ENCODE data around the gene NFATC1.

DNA sequence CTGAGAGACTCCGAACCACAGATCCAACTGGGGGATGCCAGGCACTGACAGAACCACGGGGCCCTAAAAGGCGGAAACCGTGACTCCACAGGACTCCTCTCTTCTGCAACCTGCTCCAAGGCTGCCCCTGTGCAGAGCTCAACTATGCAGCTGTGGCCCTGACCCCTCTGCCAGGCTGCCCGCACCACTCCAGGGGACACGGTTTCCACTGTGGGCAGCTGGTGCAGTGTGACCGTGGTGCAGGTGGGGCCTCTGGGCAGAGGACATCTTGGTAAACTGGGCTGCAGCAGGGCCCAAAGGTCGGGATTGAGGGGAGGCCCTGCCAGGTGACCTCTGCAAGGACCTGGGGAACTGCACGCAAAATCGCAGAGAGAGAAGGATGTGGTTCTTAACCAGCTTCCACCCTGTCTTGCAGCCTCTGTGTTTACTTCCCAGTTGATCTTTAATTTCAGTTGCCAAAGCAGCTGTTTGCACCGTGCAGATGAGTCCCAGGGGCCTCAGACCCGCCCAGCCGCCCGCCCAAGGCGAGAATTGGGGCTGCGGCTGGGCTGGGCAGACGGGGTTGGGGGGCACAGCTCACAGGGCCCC, 179.3 kb downstream of the NFATC1 start:
- TF ChIP-seq, protein P1, sequence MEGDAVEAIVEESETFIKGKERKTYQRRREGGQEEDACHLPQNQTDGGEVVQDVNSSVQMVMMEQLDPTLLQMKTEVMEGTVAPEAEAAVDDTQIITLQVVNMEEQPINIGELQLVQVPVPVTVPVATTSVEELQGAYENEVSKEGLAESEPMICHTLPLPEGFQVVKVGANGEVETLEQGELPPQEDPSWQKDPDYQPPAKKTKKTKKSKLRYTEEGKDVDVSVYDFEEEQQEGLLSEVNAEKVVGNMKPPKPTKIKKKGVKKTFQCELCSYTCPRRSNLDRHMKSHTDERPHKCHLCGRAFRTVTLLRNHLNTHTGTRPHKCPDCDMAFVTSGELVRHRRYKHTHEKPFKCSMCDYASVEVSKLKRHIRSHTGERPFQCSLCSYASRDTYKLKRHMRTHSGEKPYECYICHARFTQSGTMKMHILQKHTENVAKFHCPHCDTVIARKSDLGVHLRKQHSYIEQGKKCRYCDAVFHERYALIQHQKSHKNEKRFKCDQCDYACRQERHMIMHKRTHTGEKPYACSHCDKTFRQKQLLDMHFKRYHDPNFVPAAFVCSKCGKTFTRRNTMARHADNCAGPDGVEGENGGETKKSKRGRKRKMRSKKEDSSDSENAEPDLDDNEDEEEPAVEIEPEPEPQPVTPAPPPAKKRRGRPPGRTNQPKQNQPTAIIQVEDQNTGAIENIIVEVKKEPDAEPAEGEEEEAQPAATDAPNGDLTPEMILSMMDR (IDR thresholded peaks at IDR 0.05; ENCODE audit: low read depth, low read length) = no peak
- no peak for TF ChIP-seq EZH2phosphoT487 (IDR thresholded peaks at IDR 0.05; ENCODE audit: low read depth)

Data from OCI-LY3 (cell line).